GM21529 (cell line): ENCODE data around the gene PELI2.
"Not testable (repeated sequence)": the region's sequence is repeated elsewhere in the genome, so short reads cannot be mapped to it uniquely, and the experiment has no call there.

ENCODE experiments used
- ATAC-seq: cut with Tn5 transposase; IDR thresholded peaks from one replicate; pipeline ENCODE4 v1.9.1; 2021; ENCODE audit not compliant: unreplicated experiment

The PELI2 gene

GRCh38 chr14:56142314-56142713, 24.1 kb downstream of the PELI2 start:
- ATAC-seq, result no peak

- no peak for ATAC-seq
These were observed 24.8 kb downstream of the PELI2 start for GRCh38 chr14:56143025-56143424.

GRCh38 chr14:56144176-56144575, 26.0 kb downstream of the PELI2 start:
- no peak for ATAC-seq

DNA sequence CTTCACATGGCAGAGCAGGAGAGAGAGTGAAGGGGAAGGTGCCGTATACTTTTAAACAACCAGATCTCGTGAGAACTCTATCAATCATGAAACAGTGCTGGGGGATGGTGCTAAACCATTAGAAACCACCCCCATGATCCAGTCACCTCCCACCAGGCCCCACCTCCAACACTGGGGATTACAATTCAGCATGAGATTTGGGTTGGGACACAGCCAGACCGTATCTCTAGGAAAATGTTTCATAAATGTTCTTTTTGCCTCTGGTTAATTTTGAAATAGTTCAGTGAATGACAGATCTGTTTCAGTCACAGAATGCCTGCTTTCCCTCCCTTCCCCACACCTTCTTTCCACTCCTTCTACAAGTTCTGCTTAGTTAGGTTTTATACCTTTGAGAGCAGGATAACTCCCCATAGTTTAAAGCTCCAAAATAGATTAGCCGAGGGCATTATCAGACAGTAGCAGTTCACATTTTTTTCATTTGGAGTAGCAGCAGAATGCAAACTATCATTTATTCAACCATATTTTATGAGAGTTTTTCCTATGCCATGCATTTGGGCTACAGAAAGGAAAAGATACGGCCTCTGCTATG, 27.1 kb downstream of the PELI2 start:
- no peak for ATAC-seq

- ATAC-seq, result no peak
These were observed 27.8 kb downstream of the PELI2 start for GRCh38 chr14:56145965-56146364.

DNA sequence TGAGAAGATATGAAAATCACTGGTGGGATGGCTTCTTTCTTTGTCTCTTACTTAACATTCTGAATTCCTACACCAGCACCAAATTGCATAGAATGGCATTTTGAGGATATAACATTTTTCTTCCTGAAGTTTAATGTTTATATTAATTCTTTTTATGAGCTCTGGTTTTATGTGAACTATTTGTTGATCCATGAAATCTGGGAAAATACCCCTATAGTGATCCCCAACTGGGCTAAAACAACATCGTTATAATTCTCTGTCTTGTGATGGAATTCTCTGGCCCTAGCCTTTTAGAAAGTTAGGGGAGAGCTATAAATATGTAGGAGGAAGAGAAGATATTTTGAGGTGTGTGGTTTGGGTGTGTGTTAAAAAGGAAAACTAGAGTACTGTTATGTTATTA, 29.2 kb downstream of the PELI2 start:
- ATAC-seq, result no peak

GRCh38 chr14:56147986-56148901, 30.0 kb downstream of the PELI2 start:
- no peak for ATAC-seq

GRCh38 chr14:56149151-56149550, 30.9 kb downstream of the PELI2 start:
- no peak for ATAC-seq

DNA sequence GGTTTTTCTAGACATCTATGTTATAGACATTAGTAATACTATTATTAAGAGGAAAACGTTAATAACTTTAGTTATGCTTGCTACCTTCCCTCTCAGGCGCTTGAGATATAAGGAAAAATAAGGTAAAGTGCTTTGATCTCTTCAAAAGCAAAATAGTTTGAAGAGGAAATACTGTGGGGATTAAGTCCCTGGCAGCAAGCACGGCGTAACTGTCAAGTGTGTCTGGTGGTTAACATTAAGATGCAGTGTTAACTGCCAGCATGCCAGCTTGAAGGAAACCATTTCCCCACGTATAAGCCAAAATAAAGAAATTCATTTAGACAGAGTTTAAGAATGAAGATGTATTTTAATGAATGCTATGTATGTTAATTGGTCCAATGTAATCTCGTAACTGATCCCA, 31.8 kb downstream of the PELI2 start:
- ATAC-seq, result no peak

- ATAC-seq, result no peak
These were observed 32.6 kb downstream of the PELI2 start for GRCh38 chr14:56150645-56151345.

DNA sequence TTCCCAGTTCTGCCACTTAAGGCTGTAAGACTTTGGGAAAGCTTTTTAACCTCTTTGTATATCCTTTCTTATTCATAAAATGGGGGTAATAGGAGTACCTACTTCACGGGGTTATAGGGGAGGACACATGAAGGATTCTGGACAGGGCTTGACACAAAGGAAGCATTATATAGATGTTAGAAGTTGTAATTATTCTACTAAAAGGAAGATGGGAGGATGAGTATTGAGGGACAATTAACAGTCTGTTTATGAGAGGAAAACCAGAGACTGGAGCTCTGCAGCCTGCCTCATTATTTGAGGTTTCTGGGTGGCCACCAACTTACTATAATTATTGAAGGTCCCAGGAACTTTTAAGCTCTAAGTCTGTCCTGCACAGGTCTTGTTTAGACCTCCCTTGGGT, 34.0 kb downstream of the PELI2 start:
- no peak for ATAC-seq

GRCh38 chr14:56153267-56153666, 35.1 kb downstream of the PELI2 start:
- no peak for ATAC-seq

DNA sequence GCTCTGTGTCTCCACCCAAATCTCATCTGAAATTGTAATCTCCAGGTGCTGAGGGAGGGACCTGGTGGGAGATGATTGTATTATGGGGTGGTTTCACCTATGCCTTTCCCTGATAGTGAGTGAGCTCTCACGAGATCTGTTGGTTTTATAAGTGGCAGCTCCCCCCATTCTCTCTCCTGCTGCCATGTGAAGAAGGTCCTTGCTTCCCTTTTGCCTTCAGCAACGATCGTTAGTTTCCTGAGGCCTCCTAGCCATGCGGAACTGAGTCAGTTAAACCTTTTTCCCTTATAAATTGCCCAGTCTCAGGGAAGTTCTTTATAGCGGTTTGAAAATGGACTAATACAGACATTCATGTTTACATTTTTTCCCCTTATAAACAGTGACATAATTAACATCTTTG, 36.1 kb downstream of the PELI2 start:
- no peak for ATAC-seq

DNA sequence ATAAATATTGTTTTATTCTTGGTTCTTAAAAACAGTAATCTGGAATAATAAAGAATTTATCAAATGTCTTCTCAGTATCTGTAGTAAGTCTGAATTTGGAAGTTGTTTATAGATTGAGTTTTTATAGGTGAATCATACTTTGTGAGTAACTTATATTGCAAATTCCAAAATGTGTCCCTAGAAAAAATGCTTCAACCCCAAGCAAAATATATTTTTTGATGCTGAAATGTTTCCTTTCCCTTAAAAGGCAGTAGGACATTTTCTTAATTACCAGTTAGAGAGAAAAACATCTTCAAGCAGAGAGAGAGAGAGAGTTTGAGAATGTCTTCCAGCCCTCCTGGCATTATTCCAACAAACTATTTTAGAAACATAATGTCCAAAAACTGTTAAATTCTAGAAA, 37.9 kb downstream of the PELI2 start:
- ATAC-seq, result no peak

DNA sequence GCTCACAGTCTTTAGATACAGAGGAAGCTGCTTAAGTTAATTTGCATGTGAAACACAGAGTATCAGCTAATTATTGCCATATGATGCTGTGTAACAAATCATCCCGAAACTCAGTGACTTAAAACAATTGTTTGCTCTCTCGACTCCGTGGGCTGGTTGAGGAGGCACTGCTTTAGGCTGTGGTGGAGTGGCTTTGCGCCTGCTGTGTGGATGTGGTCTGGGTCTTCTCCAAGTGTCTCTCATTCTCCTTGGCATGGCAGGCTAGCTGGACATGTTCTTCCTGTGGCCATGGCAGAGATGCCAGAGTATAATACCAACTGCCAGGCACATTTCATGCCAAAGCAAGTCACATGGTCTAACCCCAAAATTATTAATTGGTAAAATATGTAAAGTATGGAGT, 40.9 kb downstream of the PELI2 start:
- ATAC-seq, result no peak

GRCh38 chr14:56160088-56160487, 41.9 kb downstream of the PELI2 start:
- ATAC-seq, result no peak

DNA sequence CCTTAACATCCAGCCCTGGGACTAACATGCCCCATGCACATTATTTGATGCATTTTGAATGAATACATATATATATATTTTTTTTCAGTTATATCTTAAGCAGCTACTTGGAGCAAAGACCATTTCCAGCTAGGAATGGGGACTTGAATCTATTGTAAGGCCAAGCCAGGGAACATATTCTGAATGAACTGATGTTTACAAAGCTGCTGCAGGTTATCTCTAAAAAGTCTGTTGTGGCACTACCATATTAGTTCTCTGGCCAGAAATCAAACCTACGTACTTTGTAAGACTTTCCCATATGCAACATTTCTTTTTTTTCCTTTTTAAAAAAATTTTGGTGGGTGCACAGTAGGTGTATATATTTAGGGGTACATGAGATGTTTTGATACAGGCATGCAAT, 43.4 kb downstream of the PELI2 start:
- no peak for ATAC-seq

- ATAC-seq, result no peak
These were observed 44.3 kb downstream of the PELI2 start for GRCh38 chr14:56162476-56162875.

DNA sequence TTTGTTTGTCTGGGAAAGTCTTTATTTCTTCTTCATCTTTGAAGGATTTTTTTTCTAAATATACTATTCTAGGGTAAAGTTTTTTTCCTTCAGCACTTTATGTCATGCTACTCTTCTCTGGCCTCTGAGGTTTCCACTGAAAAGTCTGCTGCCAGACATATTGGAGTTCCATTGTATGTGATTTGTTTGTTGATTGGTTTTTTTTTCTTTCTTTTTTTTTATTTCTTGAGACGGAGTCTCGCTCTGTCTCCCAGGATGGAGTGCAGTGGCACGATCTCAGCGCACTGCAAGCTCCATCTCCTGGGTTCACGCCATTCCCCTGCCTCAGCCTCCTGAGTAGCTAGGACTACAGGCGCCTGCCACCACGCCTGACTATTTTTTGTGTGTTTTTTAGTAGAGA, 48.4 kb downstream of the PELI2 start:
- ATAC-seq, result not testable (repeated sequence)

GRCh38 chr14:56168007-56168616, 49.9 kb downstream of the PELI2 start:
- no peak for ATAC-seq

GRCh38 chr14:56170028-56170427, 51.8 kb downstream of the PELI2 start:
- ATAC-seq, result no peak
